Thoracic aorta (tissue), 2 donors: ENCODE data around the gene TP53AIP1. TPM values are rescaled to one million over a fixed set of nuclear protein-coding genes. Genes with fewer than 3 reads are reported as not detected.

Experiments used
- ATAC-seq: fragments of 150-250 bp; one replicate; pipeline ENCODE4 v1.8.0; 2017; ENCODE audit warnings: low read depth; ENCODE audit not compliant: insufficient number of reproducible peaks, low FRiP score
- DNase-seq: peaks from one replicate; pipeline ENCODE4 v3.0.0-alpha.2; 2020; ENCODE audit warnings: low spot score
- H3K27ac ChIP-seq, 2 donors: fragments of 200-600 bp; sonication (generic); 1 replicate in 1 of 2; 2 replicates in 1 of 2; pipeline ENCODE4 v1.5.1; 2016; ENCODE audit warnings: mild to moderate bottlenecking in 2 of 2, moderate library complexity in 2 of 2
- H3K27me3 ChIP-seq: fragments of 200-600 bp; sonication (generic); replicated peaks from 2 replicates; pipeline ENCODE4 v1.6.0; 2016; ENCODE audit warnings: mild to moderate bottlenecking; ENCODE audit not compliant: insufficient read depth
- H3K36me3 ChIP-seq: fragments of 200-600 bp; sonication (generic); one replicate; pipeline ENCODE4 v1.5.1; 2016
- H3K4me1 ChIP-seq, 2 donors: fragments of 200-600 bp; sonication (generic); 1 replicate in 1 of 2; 2 replicates in 1 of 2; pipeline versions ENCODE4 v1.5.1 to v1.6.0; 2016; ENCODE audit warnings: low read depth in 2 of 2, mild to moderate bottlenecking in 1 of 2; ENCODE audit not compliant: control insufficient read depth in 1 of 2
- H3K4me3 ChIP-seq: fragments of 200-600 bp; sonication (generic); 2 replicates; pipeline ENCODE4 v1.5.1; 2016; ENCODE audit warnings: mild to moderate bottlenecking
- H3K9me3 ChIP-seq: fragments of 200-600 bp; sonication (generic); 2 replicates; pipeline ENCODE4 v1.5.1; 2016
- total RNA-seq, 2 donors: library from RNA; depleted of rRNA; stranded (reverse); fragments of >200 nt; gene quantifications; one replicate each; pipeline versions ENCODE4 v1.1.0 to v1.2.3, GENCODE V29; 2016
- TF ChIP-seq, protein P1 (sequence below): fragments of 200-600 bp; sonication (generic); IDR thresholded peaks from one replicate; pipeline ENCODE4 v1.5.1; 2019; ENCODE audit warnings: antibody characterized with exemption

The TP53AIP1 gene
- total RNA-seq, 2 donors from 2014 or later = not detected

DNA sequence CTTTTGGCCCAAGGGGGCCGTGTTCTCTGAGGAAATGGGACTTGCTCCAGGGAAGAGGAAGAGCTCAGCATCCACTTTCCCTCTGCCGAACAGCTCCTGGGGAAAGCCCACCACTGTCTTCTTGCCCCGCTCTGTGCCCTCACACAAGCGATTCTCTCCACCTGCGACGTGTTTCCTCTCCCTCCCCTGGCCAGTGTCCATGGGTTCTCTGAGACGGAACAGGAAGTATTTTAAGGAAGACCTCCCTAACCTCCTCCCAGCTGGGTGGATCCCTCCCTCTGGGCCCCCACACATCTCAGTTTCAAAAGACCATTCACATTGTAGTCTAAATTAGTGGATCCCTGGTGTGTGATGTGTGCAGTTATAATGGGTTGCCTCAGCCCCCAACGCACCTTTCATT lies 1.6 kb downstream of the TP53AIP1 start:
- DNase-seq (no peak), ATAC-seq (no peak)
- Histone ChIP-seq H3K27ac (no peak overlapping the region), H3K4me3 (no peak overlapping the region), H3K4me1 (no peaks in the 10 kb centered on the region), H3K27me3 (no peaks in the 10 kb centered on the region), H3K36me3 (no peaks in the 10 kb centered on the region), H3K9me3 (no peaks in the 10 kb centered on the region)
- TF ChIP-seq, protein P1, sequence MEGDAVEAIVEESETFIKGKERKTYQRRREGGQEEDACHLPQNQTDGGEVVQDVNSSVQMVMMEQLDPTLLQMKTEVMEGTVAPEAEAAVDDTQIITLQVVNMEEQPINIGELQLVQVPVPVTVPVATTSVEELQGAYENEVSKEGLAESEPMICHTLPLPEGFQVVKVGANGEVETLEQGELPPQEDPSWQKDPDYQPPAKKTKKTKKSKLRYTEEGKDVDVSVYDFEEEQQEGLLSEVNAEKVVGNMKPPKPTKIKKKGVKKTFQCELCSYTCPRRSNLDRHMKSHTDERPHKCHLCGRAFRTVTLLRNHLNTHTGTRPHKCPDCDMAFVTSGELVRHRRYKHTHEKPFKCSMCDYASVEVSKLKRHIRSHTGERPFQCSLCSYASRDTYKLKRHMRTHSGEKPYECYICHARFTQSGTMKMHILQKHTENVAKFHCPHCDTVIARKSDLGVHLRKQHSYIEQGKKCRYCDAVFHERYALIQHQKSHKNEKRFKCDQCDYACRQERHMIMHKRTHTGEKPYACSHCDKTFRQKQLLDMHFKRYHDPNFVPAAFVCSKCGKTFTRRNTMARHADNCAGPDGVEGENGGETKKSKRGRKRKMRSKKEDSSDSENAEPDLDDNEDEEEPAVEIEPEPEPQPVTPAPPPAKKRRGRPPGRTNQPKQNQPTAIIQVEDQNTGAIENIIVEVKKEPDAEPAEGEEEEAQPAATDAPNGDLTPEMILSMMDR = no peak

DNA sequence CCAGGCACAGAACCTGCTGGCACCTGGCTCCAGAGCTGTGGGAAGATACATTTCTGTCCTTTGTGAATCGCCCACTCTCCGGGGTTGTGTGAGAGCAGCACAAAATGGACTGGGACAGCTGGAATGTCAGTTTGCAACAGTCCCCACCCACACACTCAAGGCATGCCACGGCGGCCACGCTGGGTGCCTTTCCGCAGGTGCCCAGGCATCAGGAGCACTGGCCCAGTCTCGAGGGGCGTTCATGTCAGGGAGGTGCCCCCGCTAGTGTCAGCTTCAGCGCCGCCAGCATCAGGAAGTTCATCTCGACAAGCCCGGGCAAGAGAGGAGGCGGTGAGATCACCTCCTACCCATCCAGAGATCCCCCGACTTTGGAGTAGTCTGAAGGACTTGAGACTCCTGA lies 2.1 kb downstream of the TP53AIP1 start:
- Histone ChIP-seq H3K9me3 (no peaks in the 10 kb centered on the region), H3K4me1 (no peaks in the 10 kb centered on the region), H3K27me3 (no peaks in the 10 kb centered on the region), H3K27ac (no peak overlapping the region), H3K4me3 (no peak overlapping the region), H3K36me3 (no peaks in the 10 kb centered on the region)
- TF ChIP-seq, protein P1 = no peak
- no peak for ATAC-seq
- no peak for DNase-seq

DNA sequence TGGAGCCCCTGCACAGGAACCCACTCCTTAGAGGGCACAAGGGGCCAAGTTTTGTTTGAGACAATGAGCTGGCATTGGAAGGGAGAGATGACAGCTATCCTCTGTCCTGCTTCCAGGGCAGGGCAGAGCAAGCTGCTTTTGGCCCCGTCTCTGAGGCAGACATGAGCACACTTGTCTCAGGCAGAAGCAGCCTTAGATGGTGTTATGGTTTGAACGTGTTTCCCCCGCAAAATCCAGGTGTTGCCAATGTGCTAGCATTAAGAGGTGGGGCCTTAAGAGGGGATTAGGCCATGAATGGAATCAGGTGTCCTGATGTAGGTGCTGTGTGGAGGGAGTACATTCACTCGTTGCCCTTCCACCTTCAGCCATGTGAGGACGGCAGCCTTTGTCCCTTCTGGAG lies 2.5 kb downstream of the TP53AIP1 start:
- Histone ChIP-seq H3K4me1 (no peaks in the 10 kb centered on the region), H3K27ac (no peak overlapping the region), H3K27me3 (no peaks in the 10 kb centered on the region), H3K9me3 (no peaks in the 10 kb centered on the region), H3K36me3 (no peaks in the 10 kb centered on the region), H3K4me3 (no peak overlapping the region)
- TF ChIP-seq, protein P1 = no peak
- no peak for ATAC-seq
- no peak for DNase-seq

DNA sequence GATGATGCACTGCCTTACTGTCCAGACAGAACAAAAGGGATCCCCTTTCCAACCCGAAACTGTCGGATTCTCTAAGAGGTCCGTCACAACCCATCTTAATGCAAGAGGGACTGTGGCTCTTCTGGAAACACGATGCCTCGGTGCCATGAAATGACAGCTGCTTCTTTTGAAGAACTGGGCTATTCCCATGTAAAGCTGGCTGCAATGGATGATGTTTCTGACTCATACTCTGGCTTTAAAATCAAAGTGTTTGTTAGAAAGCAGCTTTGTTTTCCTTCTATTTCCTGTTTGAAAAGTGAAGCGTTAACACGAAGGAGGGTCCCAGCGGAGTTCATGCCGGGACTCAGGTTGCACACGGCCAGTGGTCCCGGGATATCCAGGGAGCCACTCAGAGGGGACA lies 3.1 kb downstream of the TP53AIP1 start:
- Histone ChIP-seq H3K4me1 (no peaks in the 10 kb centered on the region), H3K27me3 (no peaks in the 10 kb centered on the region), H3K9me3 (no peaks in the 10 kb centered on the region), H3K4me3 (no peak overlapping the region), H3K27ac (no peak overlapping the region), H3K36me3 (no peaks in the 10 kb centered on the region)
- DNase-seq (no peak), ATAC-seq (no peak)
- TF ChIP-seq, protein P1 = no peak

DNA sequence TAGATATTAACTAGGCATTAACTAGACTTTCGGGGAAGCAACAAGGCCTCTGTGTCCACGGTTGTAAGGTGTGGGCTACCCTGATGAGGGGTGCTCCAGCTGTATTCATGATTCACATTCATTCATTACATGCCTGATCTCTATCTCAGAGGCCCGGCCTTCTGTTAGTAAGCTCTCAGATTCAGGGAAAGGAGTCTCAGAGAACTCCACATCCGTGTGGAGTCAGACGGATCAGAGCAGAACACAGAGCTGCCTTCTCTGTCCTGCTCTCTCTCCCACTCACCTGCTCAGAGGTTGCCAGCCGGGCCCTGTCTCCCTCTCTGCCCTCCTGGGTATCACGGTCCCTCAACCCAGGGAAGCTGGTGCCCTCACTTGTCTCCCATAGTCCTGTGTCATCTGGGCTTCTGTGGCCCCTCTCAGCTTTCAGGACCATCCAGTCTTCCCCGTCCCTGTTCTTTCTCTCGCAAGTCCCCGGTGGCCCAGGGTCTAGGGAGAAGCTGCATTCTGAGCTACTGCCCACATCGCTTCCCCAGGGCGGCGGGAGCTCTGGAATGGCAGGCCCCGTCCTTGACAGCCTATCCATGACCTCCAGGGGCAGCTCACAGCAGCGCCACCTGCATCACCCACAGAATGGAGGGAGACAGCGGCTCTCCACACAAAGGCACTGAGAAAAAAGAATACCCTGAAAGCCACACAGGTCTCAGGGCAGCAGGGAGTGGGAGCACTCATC lies 4.3 kb downstream of the TP53AIP1 start:
- Histone ChIP-seq H3K27me3 (no peaks in the 10 kb centered on the region), H3K36me3 (no peaks in the 10 kb centered on the region), H3K27ac (no peak overlapping the region), H3K9me3 (no peaks in the 10 kb centered on the region), H3K4me3 (no peak overlapping the region), H3K4me1 (no peaks in the 10 kb centered on the region)
- no peak for ATAC-seq
- DNase-seq = no peak
- TF ChIP-seq, protein P1 = no peak
